NCI-H510A (cell line): ENCODE results near the gene DOK3.

Experiments used
- DNase-seq: peaks from one replicate; lab custom pipeline; 2025; lab: John Stamatoyannopoulos, UW

Gene DOK3

GRCh38 chr5:177511796-177512675, 2.4 kb upstream of the DOK3 start:
- DNase-seq: no peak

DNA sequence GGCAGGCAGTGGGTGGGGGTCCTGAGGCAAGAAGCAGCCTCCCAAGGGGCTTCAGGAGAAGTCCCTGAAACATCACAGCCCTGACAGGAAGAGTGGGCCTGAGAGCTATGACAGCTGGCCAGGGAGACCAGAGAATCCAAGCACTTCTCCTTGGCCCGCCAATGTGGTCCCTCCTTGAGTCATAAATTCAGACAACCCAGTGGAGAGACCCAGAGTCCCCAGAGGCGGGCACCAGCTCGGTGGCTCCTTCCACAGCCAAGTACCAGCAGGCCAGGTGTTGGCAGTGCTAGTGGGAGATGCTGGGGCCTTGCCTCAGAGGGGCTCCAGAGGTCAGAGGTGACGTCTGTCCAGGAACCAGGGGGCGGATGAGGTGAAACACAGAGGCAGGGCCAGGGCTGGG, 1.6 kb upstream of the DOK3 start:
- DNase-seq: no peak

DNA sequence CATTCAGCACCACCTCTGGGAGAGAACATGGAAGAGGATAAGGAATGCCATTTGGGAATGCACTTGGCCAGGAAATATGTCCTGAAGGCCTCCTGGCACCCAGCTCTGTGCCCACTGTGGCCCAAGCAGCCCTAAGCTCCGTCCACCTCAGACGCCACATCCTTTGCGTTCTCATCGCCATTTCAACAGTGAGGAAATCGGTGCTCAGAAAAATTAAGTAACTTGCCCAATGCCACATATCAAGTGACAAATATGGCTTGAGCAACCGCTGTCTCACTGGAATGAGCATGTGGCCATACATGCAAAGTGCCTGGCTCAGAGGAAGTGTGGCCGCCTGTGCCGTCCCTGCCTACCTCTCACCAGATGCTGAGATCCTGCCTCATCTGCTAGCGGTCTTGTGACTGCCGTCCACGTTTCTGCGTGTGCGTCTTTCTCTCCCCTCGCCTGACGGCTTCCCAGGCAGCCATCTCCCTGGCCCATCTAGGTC, 984 bp upstream of the DOK3 start:
- no peak for DNase-seq

GRCh38 chr5:177509991-177510566, 453 bp upstream of the DOK3 start:
- DNase-seq: no peak

DNA sequence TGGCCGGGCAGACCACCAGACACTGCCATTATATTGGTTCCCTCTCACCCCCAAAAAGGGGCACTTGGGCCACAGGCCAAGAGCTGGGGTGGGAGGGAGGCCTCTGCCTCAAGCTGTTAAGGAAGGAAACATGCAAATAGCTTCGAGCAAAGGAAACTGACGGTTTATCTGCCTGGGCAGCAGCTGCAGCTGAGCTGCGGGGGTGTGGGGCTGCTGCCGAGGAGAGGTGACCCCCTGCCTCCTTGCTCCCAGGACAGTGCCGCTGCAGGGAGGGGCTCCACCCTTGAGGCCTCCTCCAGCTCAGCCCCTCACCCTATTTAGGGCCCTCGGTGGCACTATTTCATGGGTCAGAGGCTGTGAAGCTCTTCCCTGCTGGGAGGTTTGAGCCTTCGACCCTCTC, 789 bp downstream of the DOK3 start:
- DNase-seq: no peak

DNA sequence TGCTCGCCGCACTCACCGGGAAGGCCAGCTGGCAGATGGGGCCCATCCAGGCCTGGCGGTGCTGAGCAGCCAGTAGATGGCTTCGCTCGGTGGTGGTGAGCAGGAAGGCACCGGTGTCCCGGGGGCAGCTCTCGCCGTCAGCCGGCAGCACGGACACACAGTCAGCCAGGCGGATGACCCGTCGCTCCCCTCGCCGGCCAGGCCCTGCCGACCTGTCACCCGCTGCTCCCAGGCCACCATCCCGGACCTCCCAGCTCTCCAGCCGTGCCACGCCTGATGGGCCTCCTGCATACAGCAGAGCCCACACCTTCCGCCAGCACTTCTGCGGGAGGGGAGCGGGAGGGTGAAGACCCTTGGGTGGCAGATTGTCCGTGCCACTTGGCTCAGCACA, 1.4 kb downstream of the DOK3 start:
- no peak for DNase-seq

DNA sequence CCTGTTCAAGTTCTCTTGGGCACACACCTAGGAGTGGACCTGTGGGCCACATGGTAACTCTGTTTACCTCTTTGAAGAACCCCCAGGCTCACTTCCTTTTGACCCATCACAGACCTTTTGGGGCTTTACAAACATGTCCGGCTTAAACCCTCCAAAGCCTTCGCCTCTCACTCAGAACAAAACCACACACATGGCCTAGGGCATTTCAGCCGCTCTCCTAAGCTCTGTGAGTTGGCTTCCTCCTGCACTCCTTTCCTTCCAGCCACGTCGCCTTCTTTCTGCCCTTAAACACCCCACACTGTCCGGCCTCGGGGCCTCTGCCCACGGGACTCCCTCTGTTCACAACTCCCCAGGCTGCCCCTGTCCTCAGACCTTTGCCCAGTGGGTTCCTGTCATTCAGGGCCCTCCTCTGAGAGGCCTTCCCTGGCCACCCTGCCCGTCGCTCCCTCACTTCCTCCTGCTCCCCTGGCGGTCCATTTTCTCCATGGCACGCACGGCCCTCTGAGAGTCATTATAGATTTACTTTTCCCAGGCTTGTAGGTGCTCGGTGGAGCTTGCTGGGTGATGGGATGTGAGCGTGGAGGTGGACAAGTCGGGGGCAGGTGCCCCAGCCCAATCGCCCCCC, 1.9 kb downstream of the DOK3 start:
- no peak for DNase-seq

- no peak for DNase-seq
Measured at GRCh38 chr5:177507165-177507564, 2.5 kb downstream of the DOK3 start.

DNA sequence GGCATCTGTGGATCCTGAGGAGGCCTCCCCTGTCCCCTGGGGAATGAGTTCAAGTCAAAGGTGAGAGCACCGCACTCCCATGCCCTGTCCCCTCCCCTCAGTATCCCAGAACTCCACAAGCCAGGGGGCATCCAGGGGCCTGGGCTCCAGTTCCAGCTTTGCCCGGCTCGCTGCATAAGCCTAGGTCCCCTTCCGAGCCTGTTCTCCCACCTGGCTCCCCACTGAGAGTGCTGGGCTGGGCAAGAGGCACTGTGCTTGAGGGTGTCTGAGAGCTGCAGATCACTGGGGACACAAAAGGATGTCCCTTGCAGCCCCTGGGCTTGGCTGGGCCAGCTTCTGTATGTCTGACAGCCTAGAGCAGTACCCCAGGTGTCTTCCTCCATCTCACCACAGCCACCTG, 4.6 kb downstream of the DOK3 start:
- no peak for DNase-seq

DNA sequence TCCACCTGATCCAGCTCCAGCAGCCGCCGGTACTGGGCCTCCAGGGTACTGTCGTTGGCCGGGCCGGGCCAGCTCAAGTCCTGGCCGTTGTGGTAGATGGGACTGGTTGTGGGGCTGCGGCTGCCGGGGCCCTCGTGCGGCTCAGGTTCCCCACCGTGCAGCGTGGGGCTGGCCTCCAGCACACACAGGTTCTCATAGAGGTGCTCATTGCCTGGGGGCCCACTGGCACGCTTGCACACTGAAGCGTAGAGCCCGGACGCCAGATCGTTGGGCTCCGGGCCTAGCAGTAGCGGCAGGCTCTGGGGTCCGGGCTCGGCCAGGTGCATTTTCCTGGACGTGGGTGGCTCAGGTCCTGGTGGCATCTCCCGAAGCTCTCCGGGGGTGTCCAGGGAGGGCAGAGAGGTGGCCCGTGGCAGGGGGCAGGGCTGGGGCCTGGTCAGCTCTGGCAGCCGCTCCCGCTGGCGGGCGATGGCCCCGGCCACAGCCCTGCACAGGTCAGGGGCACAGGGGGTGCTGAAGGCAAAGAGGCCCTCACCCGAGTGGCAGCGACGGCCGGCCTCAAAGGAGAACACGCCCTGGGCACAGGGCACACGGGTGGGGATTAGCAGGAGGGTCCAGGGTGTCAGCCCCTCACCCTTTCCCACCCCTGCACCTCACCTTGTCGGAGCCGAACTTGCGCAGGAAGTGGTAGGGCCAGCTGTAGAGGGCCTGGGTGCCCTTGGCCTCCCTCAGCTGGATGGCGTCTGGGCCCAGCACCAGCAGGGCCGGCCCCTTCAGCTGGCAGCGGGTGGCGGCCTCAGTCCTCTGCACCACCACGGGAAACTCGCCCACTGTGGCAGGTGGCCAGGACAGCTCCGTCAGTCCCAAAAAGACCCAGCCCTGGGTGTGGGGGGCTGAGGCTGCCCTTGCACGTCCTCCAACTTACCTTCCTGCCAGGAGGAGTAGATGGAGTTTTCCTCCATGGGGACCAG, 5.3 kb downstream of the DOK3 start:
- DNase-seq: no peak

DNA sequence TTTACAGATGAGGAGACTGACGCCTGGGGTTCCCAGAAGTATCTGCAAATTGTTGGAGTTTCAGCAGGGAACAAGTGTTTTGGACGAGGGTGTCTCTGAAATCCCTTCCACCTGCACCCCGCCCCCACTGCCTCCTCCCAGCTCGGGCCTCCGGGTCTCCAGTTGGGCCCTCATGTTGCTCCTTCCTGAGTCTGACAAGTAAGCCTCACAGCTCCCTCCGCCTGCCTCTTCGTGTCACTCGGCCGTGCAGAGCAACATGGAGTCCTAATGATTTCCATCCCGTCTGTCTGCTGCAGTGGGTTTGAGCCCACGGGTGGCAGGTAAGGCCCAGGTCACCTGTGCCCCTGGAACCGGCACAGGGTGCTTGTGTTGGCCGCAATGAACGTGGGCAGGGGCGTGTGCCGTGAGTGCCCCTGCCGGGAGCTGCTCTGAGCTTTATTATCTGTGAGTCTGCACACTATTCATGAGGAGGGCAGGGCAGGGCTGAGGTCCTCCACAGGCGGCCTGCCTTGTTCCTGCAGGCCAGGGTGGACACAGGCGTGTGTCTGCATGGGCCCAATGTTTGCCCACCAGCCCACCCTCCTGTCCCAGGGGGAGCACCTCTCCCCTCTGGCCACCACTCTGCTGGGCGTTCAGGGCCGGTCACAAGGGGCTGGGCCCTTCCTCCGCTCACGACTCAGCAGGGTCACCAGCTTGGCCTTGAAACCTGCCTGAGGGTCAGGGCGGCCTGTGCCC, 6.1 kb downstream of the DOK3 start:
- DNase-seq: no peak

DNA sequence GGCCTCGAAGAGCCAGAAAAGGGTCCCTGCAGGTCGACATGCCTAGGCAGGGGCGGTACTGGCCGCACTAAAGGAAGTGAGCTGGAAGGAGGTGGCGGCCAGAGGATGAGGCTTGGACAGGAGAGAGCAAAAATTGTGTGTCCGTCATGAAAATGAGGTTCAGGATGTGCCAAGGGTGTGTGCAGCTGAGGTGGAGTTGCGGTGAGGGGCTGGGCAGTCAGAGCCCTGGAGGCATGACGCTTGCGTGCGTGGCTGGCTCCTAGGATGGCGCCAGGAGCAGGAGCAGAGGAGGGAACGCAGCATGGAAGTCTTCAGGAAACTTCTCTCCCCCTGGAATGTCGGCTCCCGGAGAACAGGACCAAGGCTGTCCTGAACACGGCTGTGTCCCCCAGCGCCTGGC, 6.7 kb downstream of the DOK3 start:
- no peak for DNase-seq

DNA sequence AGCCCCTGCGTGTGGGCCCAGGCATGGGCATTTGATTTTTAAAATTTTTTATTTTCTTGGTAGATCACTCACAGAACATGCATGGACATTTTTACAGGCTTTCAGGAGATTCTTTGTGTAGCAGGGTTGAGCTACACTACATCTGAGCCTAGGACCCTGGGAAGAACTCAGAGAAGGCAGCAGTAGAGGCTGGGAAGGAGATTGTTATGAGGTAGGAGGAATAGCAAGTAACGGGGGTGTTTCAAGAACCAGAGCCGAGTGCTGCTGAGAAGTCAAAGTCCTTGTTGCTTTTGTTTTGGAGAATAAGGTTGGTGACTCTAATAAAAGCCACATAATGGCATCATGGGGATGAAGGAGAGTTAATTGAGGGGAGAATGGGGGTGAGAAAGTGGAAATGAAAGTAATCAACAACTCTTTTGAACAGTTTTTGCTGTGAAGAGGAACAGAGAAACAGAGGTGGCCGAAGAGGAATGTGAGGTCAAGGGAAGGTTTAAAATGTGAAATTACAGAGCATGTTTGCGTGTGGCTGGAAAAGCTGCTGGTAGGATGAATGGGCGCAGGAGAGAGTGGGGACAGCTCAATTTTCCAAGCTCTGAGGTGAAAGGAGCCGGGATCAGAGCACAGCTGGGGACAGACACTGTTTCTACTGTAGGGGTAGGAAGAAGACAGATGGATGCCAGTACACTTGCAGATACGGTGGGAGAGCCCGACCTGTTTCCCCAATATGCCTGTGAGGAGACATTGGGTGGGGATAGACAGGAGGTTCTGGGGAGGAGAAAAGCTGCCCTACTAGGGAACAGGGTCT, 7.5 kb downstream of the DOK3 start:
- DNase-seq: no peak

DNA sequence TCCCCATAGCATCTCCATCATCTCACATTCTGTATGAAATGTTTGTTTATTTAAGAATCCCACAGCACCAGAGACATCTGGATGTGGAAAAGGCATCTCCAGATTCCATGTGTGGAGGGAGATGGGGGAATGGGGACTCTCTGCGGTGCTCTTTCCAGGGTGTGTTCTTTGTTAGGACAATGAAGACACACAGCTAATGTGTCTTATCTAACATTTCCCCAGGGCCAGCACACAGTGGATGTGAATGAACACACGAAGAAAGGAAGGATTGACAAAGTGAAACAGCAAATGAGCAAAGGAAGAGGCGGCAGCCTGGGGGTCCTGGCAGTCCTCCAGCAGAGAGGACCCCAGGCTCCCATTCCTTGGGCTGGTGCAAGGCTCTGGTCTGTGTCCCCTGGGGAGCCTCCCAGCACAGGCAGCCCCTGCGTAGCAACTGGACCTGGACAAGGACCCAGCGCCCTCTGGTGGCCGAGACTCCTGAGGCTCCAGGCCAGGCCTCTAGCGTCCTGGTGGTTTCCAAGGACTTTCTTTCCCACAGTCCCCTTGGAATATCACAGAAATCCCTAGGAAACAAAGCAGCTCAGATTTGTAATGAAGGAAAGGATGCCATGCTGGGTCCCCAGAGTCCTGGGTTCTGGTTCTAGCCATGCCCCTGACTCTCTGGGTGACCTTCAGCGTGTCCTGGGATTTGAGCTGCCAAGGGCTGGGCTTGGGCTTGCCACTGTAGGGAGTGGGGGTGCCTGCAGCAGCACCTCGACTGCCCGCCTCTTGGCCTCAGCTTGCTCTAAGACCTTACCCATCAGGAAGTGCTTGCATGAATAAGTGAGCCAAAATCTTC, 8.7 kb downstream of the DOK3 start:
- peak; percentile 45 for DNase-seq

DNA sequence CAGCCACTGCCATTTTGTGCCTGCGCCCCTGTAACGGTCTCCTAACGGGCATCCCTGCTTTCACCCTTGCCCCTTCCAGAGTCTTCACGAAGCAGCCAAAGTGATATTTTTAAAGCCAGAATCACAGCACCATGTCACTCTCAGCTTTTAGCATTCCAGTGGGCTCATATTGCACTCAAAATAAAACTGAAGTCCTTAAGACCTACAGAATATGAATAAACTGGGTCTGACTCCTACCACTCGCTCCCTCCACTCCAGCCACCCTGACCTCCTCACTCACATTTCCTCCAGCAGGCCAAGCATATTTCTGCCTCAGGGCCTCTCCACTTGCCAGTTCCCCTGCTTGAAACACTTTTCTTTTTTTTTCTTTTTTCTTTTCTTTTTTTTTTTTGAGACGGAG, 9.8 kb downstream of the DOK3 start:
- DNase-seq: no peak

- DNase-seq: no peak
Measured at GRCh38 chr5:177498013-177498787, 11.4 kb downstream of the DOK3 start.

DNA sequence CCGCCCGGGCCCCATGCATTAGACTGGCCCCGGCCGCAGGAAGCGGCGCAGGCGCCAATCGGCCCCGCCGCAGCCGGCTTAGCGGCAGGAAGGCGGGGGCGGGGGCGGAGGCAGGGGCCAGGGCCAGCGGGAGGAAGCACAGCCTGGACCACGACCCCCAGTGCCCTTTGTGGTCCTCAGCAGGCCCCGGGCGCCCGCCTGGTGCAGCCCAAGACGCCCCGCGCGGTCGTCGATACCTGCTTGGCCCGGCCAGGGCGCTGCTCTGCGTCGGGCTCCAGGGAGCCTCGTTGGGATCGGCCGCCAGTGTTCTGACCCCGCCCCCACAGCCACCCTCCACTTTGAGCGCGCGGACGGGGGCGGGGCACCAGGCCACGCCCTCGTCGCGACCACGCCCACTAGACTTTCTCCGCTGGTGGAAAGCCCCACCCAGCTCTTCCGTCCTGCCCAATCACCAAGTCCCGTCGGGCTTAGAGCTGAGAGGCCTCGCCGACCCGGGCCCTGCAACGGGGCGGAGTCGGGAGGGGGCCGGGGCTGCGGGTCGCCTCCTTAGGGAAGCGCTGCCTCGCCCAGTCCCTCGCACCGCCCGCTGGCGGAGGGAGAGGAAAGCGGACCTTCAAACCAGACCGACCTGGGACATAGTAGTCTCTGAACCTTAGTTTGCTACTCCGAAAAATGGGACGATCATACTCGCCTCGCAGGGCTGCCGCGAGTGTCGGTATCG, 12.2 kb downstream of the DOK3 start, which contains the start of gene PDLIM7:
PDLIM7 (minus strand) TSS at position 313 of the 721 bp plus-strand sequence. CDS start 1,092 bp downstream, outside the sequence.
- peak; percentile 78 for DNase-seq
